ENCODE data around the gene SPC24. TPM values are rescaled to one million over a fixed set of nuclear protein-coding genes. Genes with fewer than 3 reads are reported as not detected.

Gene SPC24
- total RNA-seq, 1 experiment from 2014 or later = 33.9 TPM

GRCh38 chr19:11100049-11100448, 55.5 kb downstream of the SPC24 start:
- H3K79me2 ChIP-seq (ENCODE audit: insufficient read depth, low read length) = peaks cover 93% of the 10 kb centered on the region
- CTCF ChIA-PET = no interaction called here
- no peak overlapping the region for H3K4me3 ChIP-seq (replicated peaks in 1 of 2; ENCODE audit: low read depth in 1 of 2, low read length in 2 of 2)
- H3K9ac ChIP-seq (ENCODE audit: low read length) = no peak overlapping the region
- peaks cover 15 to 31% of the 10 kb centered on the region in 2 experiments for H3K4me1 ChIP-seq (ENCODE audit: control insufficient read depth in 1 of 2, insufficient read depth in 2 of 2, low read length in 2 of 2)
- H3K36me3 ChIP-seq (ENCODE audit: control insufficient read depth in 1 of 2, insufficient read depth in 2 of 2, low read length in 2 of 2) = peaks cover 40 to 60% of the 10 kb centered on the region in 2 experiments
- RAD21 ChIA-PET (ENCODE audit: low non-redundant PET in 1 of 2, low total read pairs in 2 of 2, uncharacterized antibody in 2 of 2, unreplicated experiment in 2 of 2) = no interaction called here
- H3K9me2 ChIP-seq (ENCODE audit: insufficient read depth) = no peaks in the 10 kb centered on the region
- no peak overlapping the region for H3K4me2 ChIP-seq (ENCODE audit: low read length)
- TF ChIP-seq ELF1 (IDR thresholded peaks at IDR 0.05; ENCODE audit: borderline replicate concordance, low read depth) = no peak
- no peak for TF ChIP-seq SIN3A (IDR thresholded peaks at IDR 0.05; ENCODE audit: low read depth)
- no peak for TF ChIP-seq CTCF (IDR thresholded peaks at IDR 0.05 in 2 of 3, conservative IDR thresholded peaks at IDR 0.05 in 1 of 3; ENCODE audit: borderline replicate concordance in 1 of 3, insufficient read depth in 1 of 3, low read depth in 2 of 3, low read length in 2 of 3)
- TF ChIP-seq SP1 (IDR thresholded peaks at IDR 0.05; ENCODE audit: low read depth) = no peak
- no peak for TF ChIP-seq ZNF274 (IDR thresholded peaks at IDR 0.05; ENCODE audit: low read depth, low read length)
- TF ChIP-seq REST (IDR thresholded peaks at IDR 0.05; ENCODE audit: low read depth) = no peak
- TF ChIP-seq ZFX (IDR thresholded peaks at IDR 0.05) = no peak
- no peak for TF ChIP-seq TCF7L2 (IDR thresholded peaks at IDR 0.05; ENCODE audit: borderline replicate concordance, extremely low read depth, insufficient read depth, insufficient read length)
- no peak for TF ChIP-seq YY1 (IDR thresholded peaks at IDR 0.05; ENCODE audit: extremely low read depth, insufficient replicate concordance, low read depth, low read length)
- TF ChIP-seq ZBTB33 (IDR thresholded peaks at IDR 0.05; ENCODE audit: extremely low read depth, insufficient replicate concordance, low read length) = no peak
- TF ChIP-seq CEBPB (IDR thresholded peaks at IDR 0.05; ENCODE audit: low read depth) = no peak
- TF ChIP-seq SRF (IDR thresholded peaks at IDR 0.05; ENCODE audit: low read depth) = no peak
- no peak for TF ChIP-seq EZH2 (IDR thresholded peaks at IDR 0.05)
- no peak for TF ChIP-seq JUND (IDR thresholded peaks at IDR 0.05)
- TF ChIP-seq MAX (IDR thresholded peaks at IDR 0.05) = no peak
- no peak for TF ChIP-seq POLR2AphosphoS5 (IDR thresholded peaks at IDR 0.05; ENCODE audit: low read depth, low read length)
- no peak for TF ChIP-seq FOSL1 (IDR thresholded peaks at IDR 0.05; ENCODE audit: low read depth)
- TF ChIP-seq CBX3 (IDR thresholded peaks at IDR 0.05; ENCODE audit: low read depth) = no peak
- TF ChIP-seq EZH2phosphoT487 (IDR thresholded peaks at IDR 0.05; ENCODE audit: borderline replicate concordance) = no peak
- H2AFZ ChIP-seq (ENCODE audit: low read depth, low read length, poor library complexity, severe bottlenecking) = no peak overlapping the region
- ATAC-seq (no peak), DNase-seq (ENCODE audit: low read depth, low spot score) (no peak)
- POLR2A ChIA-PET = no interaction called here
- intact Hi-C loops (cut with micrococcal nuclease) = no loop called here
- no peak overlapping the region for H3K27ac ChIP-seq (ENCODE audit: low read depth, low read length)
- no peaks in the 10 kb centered on the region for H4K20me1 ChIP-seq (ENCODE audit: insufficient read depth)
- no TSS peak for BruUV-seq (replicated peaks)
- no peaks in the 10 kb centered on the region for H3K9me3 ChIP-seq (ENCODE audit: control insufficient read depth in 1 of 2, insufficient read depth in 1 of 2, low read depth in 1 of 2, low read length in 2 of 2)
- H3K27me3 ChIP-seq (ENCODE audit: insufficient read depth, low read length) = no peaks in the 10 kb centered on the region

Data from HCT116 (cell line).